H1 (cell line): ENCODE measurements around the gene HS3ST1. TPM values are rescaled to one million over a fixed set of nuclear protein-coding genes. Genes with fewer than 3 reads are reported as not detected.

ENCODE experiments used
- NANOG ChIP-seq: IDR thresholded peaks from 2 replicates; pipeline ENCODE4 v1.6.1; 2011; ENCODE audit warnings: low read length, low read depth, mild to moderate bottlenecking, inconsistent platforms; ENCODE audit not compliant: insufficient read depth, poor library complexity, severe bottlenecking
- RBBP5 ChIP-seq: IDR thresholded peaks from 2 replicates; pipeline ENCODE4 v1.7.1; 2012; ENCODE audit warnings: low read depth, mild to moderate bottlenecking, inconsistent platforms, low read length, moderate library complexity, borderline replicate concordance
- RFX5 ChIP-seq: IDR thresholded peaks from 2 replicates; pipeline ENCODE4 v1.6.1; 2011; ENCODE audit warnings: low read depth, low read length, improper control_type of control experiment, borderline replicate concordance
- TAF1 ChIP-seq: IDR thresholded peaks from 2 replicates; pipeline ENCODE4 v1.6.1; 2011; ENCODE audit warnings: mild to moderate bottlenecking, low read depth, low read length
- TEAD4 ChIP-seq: IDR thresholded peaks from 2 replicates; pipeline ENCODE4 v1.6.1; 2012; ENCODE audit warnings: low read depth, low read length, inconsistent platforms, mixed read lengths
- polyA plus RNA-seq, 7 experiments: library from polyadenylated mRNA; depleted of rRNA in 3 of 7; stranded (reverse) in 5 of 7; unstranded in 2 of 7; fragments of >200 nt in 5 of 7; fragments of 200-250 nt in 2 of 7; gene quantifications; 1 replicate in 5 of 7; 2 replicates in 1 of 7; 4 replicates in 1 of 7; pipeline versions ENCODE4 v1.2.1 to v1.2.3, GENCODE V29; 2011 to 2013; ENCODE audit warnings: missing spikeins in 2 of 7, mixed read lengths in 2 of 7
- total RNA-seq: library from RNA; stranded (reverse); fragmentation: NEBNext Ultra II Directional; extraction: Animal tissue kit (Norgen Biotek cat#: 25700); gene quantifications from 2 replicates; pipeline ENCODE4 v1.2.1, GENCODE V29; 2021

HS3ST1 gene
- total and polyA plus RNA-seq, 2 of the 8 experiments (the other 6 are each of a cell fraction or from before 2014, with no cell fraction given), result 0.50 to 1.5 TPM

DNA sequence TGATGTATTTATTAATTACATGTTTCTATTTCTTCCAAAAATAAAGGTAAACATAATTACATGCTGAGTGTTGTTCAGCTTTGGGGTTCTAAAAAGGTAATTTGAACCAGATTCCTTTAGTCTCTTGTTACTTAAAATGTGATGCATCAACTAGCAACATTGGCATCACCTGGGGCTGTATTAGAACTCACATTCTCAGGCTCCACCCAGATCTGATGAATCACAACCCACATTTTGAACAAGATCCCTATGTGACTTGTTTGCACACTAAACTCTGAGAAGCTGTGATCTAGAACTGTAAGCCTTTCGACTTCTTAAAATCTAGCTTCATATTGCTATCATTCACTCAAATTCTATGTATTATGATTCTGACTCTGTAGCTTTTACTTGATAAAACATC, 23.0 kb upstream of the HS3ST1 start (continued):
- no peak for TF ChIP-seq NANOG
- no peak for TF ChIP-seq RBBP5
- no peak for TF ChIP-seq RFX5
- TF ChIP-seq TEAD4, result no peak
- no peak for TF ChIP-seq TAF1
